Upper lobe of right lung (tissue), 1 donor: ENCODE data around the gene STRA8. TPM values are rescaled to one million over a fixed set of nuclear protein-coding genes. Genes with fewer than 3 reads are reported as not detected.
A peak's percentile ranks its signal among the peaks of the same experiment; 100 is the strongest.

ENCODE experiments used
- ATAC-seq: fragments of 200-7000 bp; cut with Tn5 transposase; one replicate; pipeline ENCODE4 v1.9.1; 2020; ENCODE audit warnings: mild to moderate bottlenecking, moderate library complexity
- DNase-seq: peaks from one replicate; pipeline ENCODE4 v3.0.0-alpha.2; 2020
- H3K27ac ChIP-seq: fragments of 200-600 bp; one replicate; pipeline ENCODE4 v1.8.0; 2022
- H3K27me3 ChIP-seq: fragments of 200-600 bp; one replicate; pipeline ENCODE4 v1.8.0; 2022; ENCODE audit warnings: mild to moderate bottlenecking
- H3K36me3 ChIP-seq: fragments of 200-600 bp; one replicate; pipeline ENCODE4 v1.8.0; 2022
- H3K4me1 ChIP-seq: fragments of 200-600 bp; one replicate; pipeline ENCODE4 v1.8.0; 2022
- H3K4me3 ChIP-seq: fragments of 200-600 bp; one replicate; pipeline ENCODE4 v1.8.0; 2022; ENCODE audit warnings: mild to moderate bottlenecking
- H3K9me3 ChIP-seq: fragments of 200-600 bp; one replicate; pipeline ENCODE4 v1.8.0; 2022
- CTCF ChIP-seq: fragments of 200-600 bp; IDR thresholded peaks from one replicate; pipeline ENCODE4 v1.8.0; 2022; ENCODE audit warnings: antibody characterized with exemption
- intact Hi-C: fragments of 100-400 bp; cut with DNase I; formaldehyde crosslinking; loops from one replicate; pipeline ENCODE4 v1.11.0; 2022
- total RNA-seq: library from RNA; stranded (reverse); fragmentation: NEBNext Ultra II Directional; extraction: Animal tissue kit (Norgen Biotek cat#: 25700); gene quantifications from one replicate; pipeline ENCODE4 v1.2.1, GENCODE V29; 2021
- donor health status: DM: no; HTN: yes; CAD: no; lungs with severe emphysema.

STRA8 gene
- total RNA-seq, 1 donor from 2014 or later = not detected

GRCh38 chr7:135272303-135272702, 38.7 kb downstream of the STRA8 start:
- Histone ChIP-seq H3K27me3 (no peaks in the 10 kb centered on the region), H3K4me1 (no peaks in the 10 kb centered on the region), H3K4me3 (no peak overlapping the region), H3K36me3 (no peaks in the 10 kb centered on the region), H3K9me3 (no peaks in the 10 kb centered on the region), H3K27ac (no peak overlapping the region)
- TF ChIP-seq CTCF = no peak
- ATAC-seq (no peak), DNase-seq (no peak)
- intact Hi-C loops = no loop called here

- H3K36me3 ChIP-seq = no peaks in the 10 kb centered on the region
- no peak for TF ChIP-seq CTCF
- intact Hi-C loops = no loop called here
- no peak overlapping the region for H3K27ac ChIP-seq
- no peaks in the 10 kb centered on the region for H3K27me3 ChIP-seq
- no peaks in the 10 kb centered on the region for H3K4me1 ChIP-seq
- DNase-seq (no peak), ATAC-seq (no peak)
- H3K9me3 ChIP-seq = no peaks in the 10 kb centered on the region
- no peak overlapping the region for H3K4me3 ChIP-seq
Observed at GRCh38 chr7:135273581-135273980, 39.9 kb downstream of the STRA8 start.

- H3K9me3 ChIP-seq = no peaks in the 10 kb centered on the region
- no peak for DNase-seq
- ATAC-seq = peak; percentile 84
- no peaks in the 10 kb centered on the region for H3K27me3 ChIP-seq
- no peak overlapping the region for H3K4me3 ChIP-seq
- peak; percentile 91 for TF ChIP-seq CTCF
- intact Hi-C loops = no loop called here
- H3K36me3 ChIP-seq = no peaks in the 10 kb centered on the region
- H3K4me1 ChIP-seq = no peaks in the 10 kb centered on the region
- no peak overlapping the region for H3K27ac ChIP-seq
Observed at GRCh38 chr7:135274495-135275268, 41.0 kb downstream of the STRA8 start.

- intact Hi-C loops = no loop called here
Observed at GRCh38 chr7:135275971-135276580, 42.4 kb downstream of the STRA8 start.

GRCh38 chr7:135277161-135277560, 43.5 kb downstream of the STRA8 start:
- no peak for TF ChIP-seq CTCF
- H3K4me1 ChIP-seq = no peaks in the 10 kb centered on the region
- H3K9me3 ChIP-seq = no peaks in the 10 kb centered on the region
- H3K36me3 ChIP-seq = no peaks in the 10 kb centered on the region
- no peak overlapping the region for H3K4me3 ChIP-seq
- intact Hi-C loops = no loop called here
- no peak overlapping the region for H3K27ac ChIP-seq
- no peaks in the 10 kb centered on the region for H3K27me3 ChIP-seq
- ATAC-seq (no peak), DNase-seq (no peak)

More at GRCh38 chr7:135275971-135276580, 42.4 kb downstream of the STRA8 start:
- H3K4me1 ChIP-seq = no peaks in the 10 kb centered on the region
- no peak for ATAC-seq
- H3K27ac ChIP-seq = no peak overlapping the region
- no peak overlapping the region for H3K4me3 ChIP-seq
- no peaks in the 10 kb centered on the region for H3K36me3 ChIP-seq
- no peaks in the 10 kb centered on the region for H3K27me3 ChIP-seq
- H3K9me3 ChIP-seq = no peaks in the 10 kb centered on the region
- no peak for TF ChIP-seq CTCF
- no peak for DNase-seq
